Endothelial cell of umbilical vein (primary cell): ENCODE results near the gene IL22RA1. TPM values are rescaled to one million over a fixed set of nuclear protein-coding genes. Genes with fewer than 3 reads are reported as not detected.

Source experiments
- BruUV-seq: library from RNA; stranded (reverse); fragments of 400-500 nt; replicated peaks from 2 replicates; lab custom pipeline; 2021; lab: Mats Ljungman, UMichigan
- CTCF ChIA-PET: fragments of 300-600, 350-600 bp; sonication (Branson Sonifier 250); formaldehyde crosslinking; loops from one replicate; lab custom pipeline; 2021; ENCODE audit warnings: antibody characterized with exemption, inconsistent platforms; lab: Charles Lee
- POLR2A ChIA-PET: fragments of 300-600, 350-600 bp; sonication (Branson Sonifier 250); formaldehyde crosslinking; loops from one replicate; lab custom pipeline; 2021; ENCODE audit warnings: antibody characterized with exemption, inconsistent platforms; lab: Charles Lee
- DNase-seq: peaks from one replicate; pipeline ENCODE4 v3.0.0-alpha.2; 2011; ENCODE audit warnings: low read depth, low spot score
- FAIRE-seq: peaks from 2 replicates; lab custom pipeline; 2011; peaks lifted over from hg19 to GRCh38; lab: Jason Lieb, UNC
- H2AFZ ChIP-seq: 2 replicates; pipeline ENCODE4 v1.6.0; 2012; ENCODE audit warnings: low read depth, low read length, control low read depth, inconsistent platforms
- H3K27ac ChIP-seq: 2 replicates; pipeline ENCODE4 v1.5.1; 2011; ENCODE audit warnings: low read depth, mild to moderate bottlenecking, control low read depth, low read length, moderate library complexity; ENCODE audit not compliant: insufficient read depth
- H3K27me3 ChIP-seq, 2 experiments: 2 replicates each; pipeline versions ENCODE4 v1.6.0 to v1.6.1; 2011; ENCODE audit warnings: low read length in 2 of 2, mixed read lengths in 1 of 2; ENCODE audit not compliant: control insufficient read depth in 2 of 2, insufficient read depth in 2 of 2
- H3K36me3 ChIP-seq, 2 experiments: 2 replicates in 1 of 2; 3 replicates in 1 of 2; pipeline ENCODE4 v1.5.1; 2011; ENCODE audit warnings: low read length in 2 of 2, mild to moderate bottlenecking in 1 of 2, moderate library complexity in 1 of 2; ENCODE audit not compliant: control insufficient read depth in 2 of 2, insufficient read depth in 2 of 2; ENCODE audit errors: extremely low read depth in 1 of 2
- H3K4me1 ChIP-seq: 3 replicates; pipeline ENCODE4 v1.5.1; 2011; ENCODE audit warnings: mild to moderate bottlenecking, low read length; ENCODE audit not compliant: control insufficient read depth, insufficient read depth; ENCODE audit errors: extremely low read depth
- H3K4me2 ChIP-seq: 2 replicates; pipeline ENCODE4 v1.6.1; 2011; ENCODE audit warnings: low read length, control low read depth, mixed read lengths; ENCODE audit not compliant: insufficient read depth
- H3K4me3 ChIP-seq, 3 experiments: fragments of 200-600 bp in 1 of 3; sonication (generic), shearing (Covaris generic) in 1 of 3; replicated peaks in 1 of 3; 2 replicates each; pipeline ENCODE4 v1.5.1; 2011 to 2016; ENCODE audit warnings: control low read depth in 3 of 3, low read length in 3 of 3, mild to moderate bottlenecking in 2 of 3, inconsistent platforms in 1 of 3, low read depth in 1 of 3, moderate library complexity in 1 of 3; ENCODE audit not compliant: insufficient read depth in 1 of 3
- H3K79me2 ChIP-seq: 2 replicates; pipeline ENCODE4 v1.6.0; 2012; ENCODE audit warnings: low read length, inconsistent platforms; ENCODE audit not compliant: control insufficient read depth, insufficient read depth
- H3K9ac ChIP-seq: replicated peaks from 2 replicates; pipeline ENCODE3; 2011; ENCODE audit warnings: low read length, control low read depth; ENCODE audit not compliant: insufficient read depth; ENCODE audit errors: extremely low read depth
- H3K9me1 ChIP-seq: replicated peaks from 3 replicates; pipeline ENCODE4 v1.6.0; 2011; ENCODE audit warnings: mild to moderate bottlenecking, low read length; ENCODE audit not compliant: control insufficient read depth, insufficient read depth; ENCODE audit errors: extremely low read depth
- H3K9me3 ChIP-seq: replicated peaks from 2 replicates; pipeline ENCODE4 v1.5.1; 2012; ENCODE audit warnings: low read length, inconsistent platforms; ENCODE audit not compliant: control insufficient read depth, insufficient read depth
- H4K20me1 ChIP-seq: replicated peaks from 2 replicates; pipeline ENCODE3; 2011; ENCODE audit warnings: mild to moderate bottlenecking, low read length; ENCODE audit not compliant: control insufficient read depth, insufficient read depth; ENCODE audit errors: extremely low read depth
- CTCF ChIP-seq, 2 donors: IDR thresholded peaks; 1 replicate in 1 of 2; 2 replicates in 1 of 2; pipeline ENCODE4 v1.5.1; 2011; ENCODE audit warnings: low read length in 2 of 2, mild to moderate bottlenecking in 2 of 2, moderate library complexity in 2 of 2, control low read depth in 1 of 2, inconsistent platforms in 1 of 2, low read depth in 1 of 2; ENCODE audit not compliant: insufficient read depth in 1 of 2; ENCODE audit errors: extremely low read depth in 1 of 2
- EZH2 ChIP-seq: IDR thresholded peaks from 2 replicates; pipeline ENCODE4 v1.6.1; 2012; ENCODE audit warnings: borderline replicate concordance, low read depth, mild to moderate bottlenecking, moderate library complexity, low read length, inconsistent platforms; ENCODE audit not compliant: severe bottlenecking
- FOS ChIP-seq: IDR thresholded peaks from 2 replicates; pipeline ENCODE4 v1.6.1; 2011; ENCODE audit warnings: mild to moderate bottlenecking, low read length, moderate library complexity, borderline replicate concordance; ENCODE audit not compliant: insufficient read depth
- GATA2 ChIP-seq: IDR thresholded peaks from 2 replicates; pipeline ENCODE4 v1.7.0; 2011; ENCODE audit warnings: low read depth, mild to moderate bottlenecking, moderate library complexity, mixed read lengths, low read length; ENCODE audit not compliant: insufficient read length, insufficient read depth
- JUN ChIP-seq: IDR thresholded peaks from 2 replicates; pipeline ENCODE4 v1.6.1; 2011; ENCODE audit warnings: borderline replicate concordance, low read depth; ENCODE audit not compliant: insufficient read length, insufficient read depth
- MAX ChIP-seq: IDR thresholded peaks from 2 replicates; pipeline ENCODE4 v1.6.1; 2011; ENCODE audit not compliant: insufficient read depth, insufficient read length
- MYC ChIP-seq: IDR thresholded peaks from one replicate; pipeline ENCODE4 v1.6.1; 2011; ENCODE audit warnings: mild to moderate bottlenecking, low read depth, low read length
- POLR2A ChIP-seq: IDR thresholded peaks from 2 replicates; pipeline ENCODE4 v1.6.1; 2012; ENCODE audit warnings: low read depth, mild to moderate bottlenecking, control low read depth, low read length
- POLR2AphosphoS5 ChIP-seq: IDR thresholded peaks from 2 replicates; pipeline ENCODE4 v1.6.1; 2012; ENCODE audit warnings: low read depth, mild to moderate bottlenecking, control low read depth, low read length, moderate library complexity; ENCODE audit not compliant: insufficient read depth
- dilution Hi-C: fragments of 300-500 bp; cut with MboI; formaldehyde crosslinking; loops from one replicate; pipeline ENCODE4 v1.15.0; 2019; ENCODE audit warnings: low sequenced_read_pairs; ENCODE audit not compliant: extremely low pct_ligation_motif_present
- intact Hi-C: fragments of 100-400 bp; cut with micrococcal nuclease; formaldehyde crosslinking; loops from one replicate; pipeline ENCODE4 v1.10.0; 2022
- polyA plus RNA-seq, 4 experiments: library from polyadenylated mRNA; depleted of rRNA in 3 of 4; stranded (reverse) in 3 of 4; unstranded in 1 of 4; fragments of >200 nt; gene quantifications; 2 replicates each; pipeline versions ENCODE4 v1.2.1 to v1.2.3, GENCODE V29; 2011 to 2012; ENCODE audit warnings: missing spikeins in 1 of 4
- total RNA-seq: library from RNA; stranded (reverse); gene quantifications from 2 replicates; pipeline ENCODE4 v1.2.3, GENCODE V29; 2021

Gene IL22RA1
- total and polyA plus RNA-seq, 2 donors (not counting 3 experiments of a cell fraction or from before 2014, with no cell fraction given) = not detected

- DNase-seq = no peak
- no peak for FAIRE-seq
- Histone ChIP-seq H3K4me2 (no peak overlapping the region), H3K4me1 (peaks cover 2% of the 10 kb centered on the region), H3K27ac (no peak overlapping the region), H3K9me3 (no peaks in the 10 kb centered on the region), H4K20me1 (no peaks in the 10 kb centered on the region), H3K27me3 (peaks cover 10 to 11% of the 10 kb centered on the region in 2 experiments), H3K9ac (no peak overlapping the region), H3K9me1 (no peaks in the 10 kb centered on the region), H3K4me3 (no peak overlapping the region), H3K79me2 (no peaks in the 10 kb centered on the region), H2AFZ (no peak overlapping the region), H3K36me3 (no peaks in the 10 kb centered on the region)
- TF ChIP-seq MYC (no peak), CTCF (IDR thresholded peaks at IDR 0.05; ENCODE audit: extremely low read depth in 1 of 2, insufficient read depth in 1 of 2, low read depth in 1 of 2, low read length in 2 of 2) (no peak), JUN (no peak), MAX (no peak), GATA2 (no peak), EZH2 (no peak), POLR2AphosphoS5 (no peak), POLR2A (no peak), FOS (no peak)
- ChIA-PET POLR2A (no interaction called here), CTCF (interaction anchor here (7.6 kb wide), 1 partner anchor 17 kb away, joined by 77 read pairs; no protein-coding TSS in a partner anchor)
- intact Hi-C loops = no loop called here
- BruUV-seq = no TSS peak
- dilution Hi-C loops = no loop called here
Observed at GRCh38 chr1:24182061-24182460, 39.1 kb upstream of the IL22RA1 start.
